HEK293 (cell line): ENCODE results near the gene RPL10.

Experiments used
- EGR2 ChIP-seq: fragments of 450-650 bp; formaldehyde crosslinking; IDR thresholded peaks from 2 replicates; pipeline ENCODE4 v1.5.1; 2016; ENCODE audit warnings: low read depth, missing biosample characterization, missing genetic modification characterization
- HOXA7 ChIP-seq: sonication (generic); formaldehyde crosslinking; IDR thresholded peaks from 2 replicates; pipeline ENCODE4 v1.8.1; 2022; ENCODE audit warnings: missing genetic modification reagents, borderline replicate concordance
- KLF1 ChIP-seq: fragments of 450-650 bp; formaldehyde crosslinking; IDR thresholded peaks from 2 replicates; pipeline ENCODE4 v1.5.1; 2016; ENCODE audit warnings: missing biosample characterization, missing genetic modification characterization
- KLF7 ChIP-seq: fragments of 450-650 bp; formaldehyde crosslinking; IDR thresholded peaks from 2 replicates; pipeline ENCODE4 v1.5.1; 2016; ENCODE audit warnings: missing biosample characterization, missing genetic modification characterization, borderline replicate concordance
- KLF9 ChIP-seq: fragments of 450-650 bp; formaldehyde crosslinking; IDR thresholded peaks from 2 replicates; pipeline ENCODE4 v1.5.1; 2016; ENCODE audit warnings: missing biosample characterization, missing genetic modification characterization, low read depth
- RBAK ChIP-seq: fragments of 450-650 bp; formaldehyde crosslinking; IDR thresholded peaks from 2 replicates; pipeline ENCODE4 v1.5.1; 2016; ENCODE audit warnings: missing biosample characterization, missing genetic modification characterization
- REPIN1 ChIP-seq: fragments of 450-650 bp; formaldehyde crosslinking; IDR thresholded peaks from 2 replicates; pipeline ENCODE4 v1.5.1; 2017; ENCODE audit warnings: missing biosample characterization, missing genetic modification characterization, low read depth
- SCRT1 ChIP-seq: fragments of 450-650 bp; formaldehyde crosslinking; IDR thresholded peaks from 2 replicates; pipeline ENCODE4 v1.5.1; 2016; ENCODE audit warnings: missing biosample characterization, missing genetic modification characterization, borderline replicate concordance
- SP2 ChIP-seq: fragments of 450-650 bp; formaldehyde crosslinking; IDR thresholded peaks from 2 replicates; pipeline ENCODE4 v1.5.1; 2016; ENCODE audit warnings: missing biosample characterization, missing genetic modification characterization
- SP3 ChIP-seq: fragments of 450-650 bp; formaldehyde crosslinking; IDR thresholded peaks from 2 replicates; pipeline ENCODE4 v1.5.1; 2016; ENCODE audit warnings: missing biosample characterization, missing genetic modification characterization
- ZEB2 ChIP-seq: fragments of 450-650 bp; formaldehyde crosslinking; IDR thresholded peaks from 2 replicates; pipeline ENCODE4 v1.5.1; 2016; ENCODE audit warnings: missing biosample characterization, missing genetic modification characterization
- ZFP37 ChIP-seq: fragments of 450-650 bp; formaldehyde crosslinking; IDR thresholded peaks from 2 replicates; pipeline ENCODE4 v1.5.1; 2016; ENCODE audit warnings: missing biosample characterization, missing genetic modification characterization
- ZFP41 ChIP-seq: fragments of 450-650 bp; formaldehyde crosslinking; IDR thresholded peaks from 2 replicates; pipeline ENCODE4 v1.5.1; 2016; ENCODE audit warnings: missing biosample characterization, missing genetic modification characterization, borderline replicate concordance
- ZNF169 ChIP-seq: fragments of 450-650 bp; formaldehyde crosslinking; IDR thresholded peaks from 2 replicates; pipeline ENCODE4 v1.5.1; 2016; ENCODE audit warnings: missing biosample characterization, missing genetic modification characterization
- ZNF2 ChIP-seq: fragments of 450-650 bp; formaldehyde crosslinking; IDR thresholded peaks from 2 replicates; pipeline ENCODE4 v1.5.1; 2016; ENCODE audit warnings: missing biosample characterization, missing genetic modification characterization
- ZNF214 ChIP-seq: fragments of 450-650 bp; formaldehyde crosslinking; IDR thresholded peaks from 2 replicates; pipeline ENCODE4 v1.5.1; 2017; ENCODE audit warnings: missing biosample characterization, mild to moderate bottlenecking, missing genetic modification characterization, borderline replicate concordance
- ZNF223 ChIP-seq: fragments of 450-650 bp; formaldehyde crosslinking; IDR thresholded peaks from 2 replicates; pipeline ENCODE4 v1.5.1; 2016; ENCODE audit warnings: missing biosample characterization, missing genetic modification characterization
- ZNF239 ChIP-seq: fragments of 450-650 bp; formaldehyde crosslinking; IDR thresholded peaks from 2 replicates; pipeline ENCODE4 v1.5.1; 2016; ENCODE audit warnings: missing biosample characterization, missing genetic modification characterization
- ZNF248 ChIP-seq: fragments of 450-650 bp; formaldehyde crosslinking; IDR thresholded peaks from 2 replicates; pipeline ENCODE4 v1.5.1; 2017; ENCODE audit warnings: missing biosample characterization, missing genetic modification characterization
- ZNF302 ChIP-seq: fragments of 450-650 bp; formaldehyde crosslinking; IDR thresholded peaks from 2 replicates; pipeline ENCODE4 v1.5.1; 2016; ENCODE audit warnings: missing biosample characterization, missing genetic modification characterization, low read depth
- ZNF335 ChIP-seq: fragments of 450-650 bp; formaldehyde crosslinking; conservative IDR thresholded peaks from 2 replicates; pipeline ENCODE4 v1.5.1; 2016; ENCODE audit warnings: missing biosample characterization, missing genetic modification characterization
- ZNF37A ChIP-seq: fragments of 450-650 bp; IDR thresholded peaks from 2 replicates; pipeline ENCODE4 v1.5.1; 2018; ENCODE audit warnings: missing biosample characterization, missing genetic modification characterization
- ZNF394 ChIP-seq: fragments of 450-650 bp; formaldehyde crosslinking; IDR thresholded peaks from 2 replicates; pipeline ENCODE4 v1.5.1; 2016; ENCODE audit warnings: missing biosample characterization, missing genetic modification characterization, mild to moderate bottlenecking, moderate library complexity, borderline replicate concordance
- ZNF585B ChIP-seq: fragments of 450-650 bp; formaldehyde crosslinking; IDR thresholded peaks from 2 replicates; pipeline ENCODE4 v1.5.1; 2016; ENCODE audit warnings: missing biosample characterization, missing genetic modification characterization
- ZNF596 ChIP-seq: fragments of 450-650 bp; IDR thresholded peaks from 2 replicates; pipeline ENCODE4 v1.5.0; 2018; ENCODE audit warnings: missing biosample characterization, mild to moderate bottlenecking, missing genetic modification characterization, moderate library complexity
- ZNF658 ChIP-seq: fragments of 450-650 bp; formaldehyde crosslinking; IDR thresholded peaks from 2 replicates; pipeline ENCODE4; 2016; ENCODE audit warnings: missing biosample characterization, missing genetic modification characterization
- ZNF76 ChIP-seq: fragments of 450-650 bp; formaldehyde crosslinking; IDR thresholded peaks from 2 replicates; pipeline ENCODE4; 2016; ENCODE audit warnings: low read depth, missing biosample characterization, missing genetic modification characterization, borderline replicate concordance
- ZNF776 ChIP-seq: fragments of 450-650 bp; formaldehyde crosslinking; IDR thresholded peaks from 2 replicates; pipeline ENCODE4 v1.5.0; 2017; ENCODE audit warnings: missing biosample characterization, missing genetic modification characterization, borderline replicate concordance
- TF ChIP-seq, protein P1 (sequence below): fragments of 450-650 bp; formaldehyde crosslinking; IDR thresholded peaks from 2 replicates; pipeline ENCODE4 v1.5.1; 2017; ENCODE audit warnings: missing biosample characterization, missing genetic modification characterization
- TF ChIP-seq, protein P2 (sequence below): fragments of 450-650 bp; formaldehyde crosslinking; IDR thresholded peaks from 2 replicates; pipeline ENCODE4 v1.5.1; 2016; ENCODE audit warnings: missing biosample characterization, missing genetic modification characterization
- TF ChIP-seq, protein P3 (sequence below): fragments of 450-650 bp; formaldehyde crosslinking; IDR thresholded peaks from 2 replicates; pipeline ENCODE4 v1.5.1; 2016; ENCODE audit warnings: missing biosample characterization, missing genetic modification characterization
- TF ChIP-seq, protein P4 (sequence below): fragments of 450-650 bp; formaldehyde crosslinking; IDR thresholded peaks from 2 replicates; pipeline ENCODE4 v1.5.1; 2016; ENCODE audit warnings: missing biosample characterization, missing genetic modification characterization
- TF ChIP-seq, protein P5 (sequence below): fragments of 450-650 bp; formaldehyde crosslinking; IDR thresholded peaks from 2 replicates; pipeline ENCODE4 v1.5.1; 2016; ENCODE audit warnings: missing biosample characterization, missing genetic modification characterization

RPL10 gene

DNA sequence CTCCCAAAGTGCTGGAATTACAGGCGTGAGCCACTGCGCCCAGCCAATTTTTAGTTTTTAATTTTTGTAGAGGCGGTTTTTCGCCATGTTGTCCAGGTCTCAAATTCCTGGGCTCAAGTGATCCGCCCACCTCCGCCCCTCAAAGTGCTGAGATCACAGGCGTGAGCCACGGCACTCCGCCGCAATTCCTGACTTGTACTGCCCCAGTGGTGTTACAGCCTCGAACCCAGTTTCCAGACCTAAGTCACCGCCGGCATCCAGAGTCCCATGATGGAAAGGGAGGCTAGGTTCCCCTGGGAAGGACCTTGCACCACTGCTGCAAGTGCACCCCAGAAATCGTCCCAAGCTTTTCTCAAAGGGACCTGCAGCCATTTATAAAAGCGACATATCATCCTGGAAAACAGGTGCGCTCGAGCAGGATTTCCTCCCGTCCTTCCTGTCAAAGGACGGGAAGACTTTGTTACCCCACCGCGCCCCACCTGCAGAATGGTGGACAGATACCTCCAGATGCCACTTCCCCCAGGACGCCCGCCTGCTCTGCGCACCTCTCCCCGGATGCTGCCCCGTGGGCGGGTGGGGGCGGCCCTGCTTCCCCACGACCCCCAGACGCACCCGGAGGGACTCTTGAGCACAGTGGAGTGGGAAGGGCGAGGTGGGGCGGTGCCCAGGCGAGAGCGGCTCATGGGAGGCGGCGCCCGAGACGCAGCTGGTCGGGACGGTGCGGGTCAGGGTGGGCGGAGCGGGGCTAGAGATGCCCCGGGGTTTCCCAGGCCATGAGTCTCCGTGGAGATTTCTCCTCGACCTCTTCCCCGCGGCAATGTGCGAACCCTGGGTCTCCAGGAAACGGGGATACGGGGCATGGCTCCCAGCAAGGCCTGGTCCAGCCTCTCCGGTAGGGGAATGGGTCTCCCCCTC is 947 bp upstream of the RPL10 start (continued):
- TF ChIP-seq ZNF248 (tag by site-specific recombination) (no peak), ZNF394 (tag by site-specific recombination) (no peak), ZNF585B (tag by site-specific recombination) (no peak), HOXA7 (CRISPR knock-in tag) (no peak), ZNF169 (no peak), ZNF37A (no peak), ZFP37 (tag by site-specific recombination) (0 out of 2 replicates have a peak, but pooled peaks have one; percentile 27), KLF1 (tag by site-specific recombination) (peak; percentile 84), SP2 (tag by site-specific recombination) (peak; percentile 75), ZNF776 (no peak), ZNF76 (tag by site-specific recombination) (peak; percentile 46; the same call in 1 of the 2 replicates), SP3 (peak; percentile 49), SCRT1 (tag by site-specific recombination) (no peak), REPIN1 (no peak), ZNF658 (tag by site-specific recombination) (no peak), KLF9 (tag by site-specific recombination) (peak; percentile 66), ZNF2 (tag by site-specific recombination) (0 out of 2 replicates have a peak, but pooled peaks have one; percentile 18), ZNF239 (tag by site-specific recombination) (no peak), ZNF335 (tag by site-specific recombination) (no peak), KLF7 (tag by site-specific recombination) (0 out of 2 replicates have a peak, but pooled peaks have one; percentile 15), ZNF302 (no peak), ZNF596 (tag by site-specific recombination) (no peak), RBAK (tag by site-specific recombination) (no peak), ZEB2 (tag by site-specific recombination) (no peak), ZNF223 (tag by site-specific recombination) (no peak), EGR2 (peak; percentile 61), ZFP41 (no peak), ZNF214 (tag by site-specific recombination) (no peak)
- TF ChIP-seq, protein P1, sequence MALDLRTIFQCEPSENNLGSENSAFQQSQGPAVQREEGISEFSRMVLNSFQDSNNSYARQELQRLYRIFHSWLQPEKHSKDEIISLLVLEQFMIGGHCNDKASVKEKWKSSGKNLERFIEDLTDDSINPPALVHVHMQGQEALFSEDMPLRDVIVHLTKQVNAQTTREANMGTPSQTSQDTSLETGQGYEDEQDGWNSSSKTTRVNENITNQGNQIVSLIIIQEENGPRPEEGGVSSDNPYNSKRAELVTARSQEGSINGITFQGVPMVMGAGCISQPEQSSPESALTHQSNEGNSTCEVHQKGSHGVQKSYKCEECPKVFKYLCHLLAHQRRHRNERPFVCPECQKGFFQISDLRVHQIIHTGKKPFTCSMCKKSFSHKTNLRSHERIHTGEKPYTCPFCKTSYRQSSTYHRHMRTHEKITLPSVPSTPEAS (tag by site-specific recombination), result no peak
- TF ChIP-seq, protein P2, sequence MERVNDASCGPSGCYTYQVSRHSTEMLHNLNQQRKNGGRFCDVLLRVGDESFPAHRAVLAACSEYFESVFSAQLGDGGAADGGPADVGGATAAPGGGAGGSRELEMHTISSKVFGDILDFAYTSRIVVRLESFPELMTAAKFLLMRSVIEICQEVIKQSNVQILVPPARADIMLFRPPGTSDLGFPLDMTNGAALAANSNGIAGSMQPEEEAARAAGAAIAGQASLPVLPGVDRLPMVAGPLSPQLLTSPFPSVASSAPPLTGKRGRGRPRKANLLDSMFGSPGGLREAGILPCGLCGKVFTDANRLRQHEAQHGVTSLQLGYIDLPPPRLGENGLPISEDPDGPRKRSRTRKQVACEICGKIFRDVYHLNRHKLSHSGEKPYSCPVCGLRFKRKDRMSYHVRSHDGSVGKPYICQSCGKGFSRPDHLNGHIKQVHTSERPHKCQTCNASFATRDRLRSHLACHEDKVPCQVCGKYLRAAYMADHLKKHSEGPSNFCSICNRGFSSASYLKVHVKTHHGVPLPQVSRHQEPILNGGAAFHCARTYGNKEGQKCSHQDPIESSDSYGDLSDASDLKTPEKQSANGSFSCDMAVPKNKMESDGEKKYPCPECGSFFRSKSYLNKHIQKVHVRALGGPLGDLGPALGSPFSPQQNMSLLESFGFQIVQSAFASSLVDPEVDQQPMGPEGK, result peak; percentile 59; the same call in 1 of the 2 replicates
- TF ChIP-seq, protein P3, sequence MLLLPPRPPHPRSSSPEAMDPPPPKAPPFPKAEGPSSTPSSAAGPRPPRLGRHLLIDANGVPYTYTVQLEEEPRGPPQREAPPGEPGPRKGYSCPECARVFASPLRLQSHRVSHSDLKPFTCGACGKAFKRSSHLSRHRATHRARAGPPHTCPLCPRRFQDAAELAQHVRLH (tag by site-specific recombination), result no peak
- TF ChIP-seq, protein P4, sequence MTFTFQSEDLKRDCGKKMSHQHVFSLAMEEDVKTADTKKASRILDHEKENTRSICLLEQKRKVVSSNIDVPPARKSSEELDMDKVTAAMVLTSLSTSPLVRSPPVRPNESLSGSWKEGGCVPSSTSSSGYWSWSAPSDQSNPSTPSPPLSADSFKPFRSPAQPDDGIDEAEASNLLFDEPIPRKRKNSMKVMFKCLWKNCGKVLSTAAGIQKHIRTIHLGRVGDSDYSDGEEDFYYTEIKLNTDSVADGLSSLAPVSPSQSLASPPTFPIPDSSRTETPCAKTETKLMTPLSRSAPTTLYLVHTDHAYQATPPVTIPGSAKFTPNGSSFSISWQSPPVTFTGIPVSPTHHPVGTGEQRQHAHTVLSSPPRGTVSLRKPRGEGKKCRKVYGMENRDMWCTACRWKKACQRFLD, result no peak
- TF ChIP-seq, protein P5, sequence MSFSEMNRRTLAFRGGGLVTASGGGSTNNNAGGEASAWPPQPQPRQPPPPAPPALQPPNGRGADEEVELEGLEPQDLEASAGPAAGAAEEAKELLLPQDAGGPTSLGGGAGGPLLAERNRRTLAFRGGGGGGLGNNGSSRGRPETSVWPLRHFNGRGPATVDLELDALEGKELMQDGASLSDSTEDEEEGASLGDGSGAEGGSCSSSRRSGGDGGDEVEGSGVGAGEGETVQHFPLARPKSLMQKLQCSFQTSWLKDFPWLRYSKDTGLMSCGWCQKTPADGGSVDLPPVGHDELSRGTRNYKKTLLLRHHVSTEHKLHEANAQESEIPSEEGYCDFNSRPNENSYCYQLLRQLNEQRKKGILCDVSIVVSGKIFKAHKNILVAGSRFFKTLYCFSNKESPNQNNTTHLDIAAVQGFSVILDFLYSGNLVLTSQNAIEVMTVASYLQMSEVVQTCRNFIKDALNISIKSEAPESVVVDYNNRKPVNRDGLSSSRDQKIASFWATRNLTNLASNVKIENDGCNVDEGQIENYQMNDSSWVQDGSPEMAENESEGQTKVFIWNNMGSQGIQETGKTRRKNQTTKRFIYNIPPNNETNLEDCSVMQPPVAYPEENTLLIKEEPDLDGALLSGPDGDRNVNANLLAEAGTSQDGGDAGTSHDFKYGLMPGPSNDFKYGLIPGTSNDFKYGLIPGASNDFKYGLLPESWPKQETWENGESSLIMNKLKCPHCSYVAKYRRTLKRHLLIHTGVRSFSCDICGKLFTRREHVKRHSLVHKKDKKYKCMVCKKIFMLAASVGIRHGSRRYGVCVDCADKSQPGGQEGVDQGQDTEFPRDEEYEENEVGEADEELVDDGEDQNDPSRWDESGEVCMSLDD, result 0 out of 2 replicates have a peak, but pooled peaks have one; percentile 8
- TF ChIP-seq, all 188 proteins: peak for 23
